ENCODE data around the gene ZNF438. TPM values are rescaled to one million over a fixed set of nuclear protein-coding genes. Genes with fewer than 3 reads are reported as not detected.

The ZNF438 gene
- total RNA-seq, 1 experiment from 2014 or later: 0.83 TPM

GRCh38 chr10:31030800-31031199 is 865 bp downstream of the ZNF438 start:
- Histone ChIP-seq H3K14ac (ENCODE audit: insufficient read depth, low read length) (no peak overlapping the region), H3K4me1 (ENCODE audit: insufficient read depth, low read length) (peaks cover 2% of the 10 kb centered on the region; the same call in 1 of the 2 replicates), H3K4me2 (ENCODE audit: insufficient read depth, insufficient read length, low read length) (peak overlapping the region; percentile 71), H3K79me1 (ENCODE audit: insufficient read depth, low read depth, low read length, poor library complexity, severe bottlenecking) (no peaks in the 10 kb centered on the region), H3K9ac (ENCODE audit: extremely low read depth, insufficient read length, low read length) (no peak overlapping the region), H3K27ac (ENCODE audit: insufficient read length, low read depth, low read length) (no peak overlapping the region), H3K4ac (ENCODE audit: low read depth, low read length) (no peak overlapping the region), H3K18ac (ENCODE audit: insufficient read length, low read depth, low read length) (no peak overlapping the region), H3T11ph (ENCODE audit: low read length) (no peak overlapping the region), H4K8ac (replicated peaks; ENCODE audit: insufficient read length, low read depth, low read length) (no peak overlapping the region), H3K23ac (ENCODE audit: insufficient read length, low read depth, low read length) (no peak overlapping the region), H2AK5ac (ENCODE audit: insufficient read length, low read length) (no peak overlapping the region), H2BK12ac (ENCODE audit: insufficient read length, low read depth, low read length) (no peak overlapping the region), H2AFZ (ENCODE audit: low read length) (no peak overlapping the region), H3K56ac (ENCODE audit: insufficient read length, low read depth, low read length) (no peak overlapping the region), H3K9me3 (ENCODE audit: control insufficient read depth, low read depth, low read length) (no peaks in the 10 kb centered on the region), H4K20me1 (ENCODE audit: control insufficient read depth, insufficient read depth, insufficient read length) (no peaks in the 10 kb centered on the region), H3K27me3 (ENCODE audit: insufficient read depth, low read length) (no peaks in the 10 kb centered on the region), H2BK120ac (ENCODE audit: low read depth, low read length, poor library complexity, severe bottlenecking) (no peak overlapping the region), H3K79me2 (ENCODE audit: insufficient read depth, low read length) (no peaks in the 10 kb centered on the region), H4K91ac (ENCODE audit: insufficient read length, low read depth, low read length) (no peak overlapping the region), H4K5ac (ENCODE audit: insufficient read length, low read depth, low read length) (no peak overlapping the region), H2BK15ac (ENCODE audit: low read depth, low read length) (no peak overlapping the region), H3K23me2 (ENCODE audit: insufficient read length, low read depth, low read length, poor library complexity, severe bottlenecking) (no peaks in the 10 kb centered on the region), H2BK5ac (ENCODE audit: insufficient read length, low read length) (no peak overlapping the region), H2BK20ac (ENCODE audit: low read depth, low read length, poor library complexity, severe bottlenecking) (no peak overlapping the region)
- peak overlapping the region; percentile 76 to 80; a peak in 4 of 5 replicates for H3K4me3 Mint-ChIP-seq
- WGBS (ENCODE audit: extremely low coverage, insufficient read length, low lambda C conversion rate): no CpG with 5 or more reads among the region's 8 CpGs
- H3K9me3 Mint-ChIP-seq: peaks cover 0 to 6% of the 10 kb centered on the region in 2 experiments; a peak in 2 of 5 replicates
- no peak for DNase-seq
- TF ChIP-seq, protein P1, sequence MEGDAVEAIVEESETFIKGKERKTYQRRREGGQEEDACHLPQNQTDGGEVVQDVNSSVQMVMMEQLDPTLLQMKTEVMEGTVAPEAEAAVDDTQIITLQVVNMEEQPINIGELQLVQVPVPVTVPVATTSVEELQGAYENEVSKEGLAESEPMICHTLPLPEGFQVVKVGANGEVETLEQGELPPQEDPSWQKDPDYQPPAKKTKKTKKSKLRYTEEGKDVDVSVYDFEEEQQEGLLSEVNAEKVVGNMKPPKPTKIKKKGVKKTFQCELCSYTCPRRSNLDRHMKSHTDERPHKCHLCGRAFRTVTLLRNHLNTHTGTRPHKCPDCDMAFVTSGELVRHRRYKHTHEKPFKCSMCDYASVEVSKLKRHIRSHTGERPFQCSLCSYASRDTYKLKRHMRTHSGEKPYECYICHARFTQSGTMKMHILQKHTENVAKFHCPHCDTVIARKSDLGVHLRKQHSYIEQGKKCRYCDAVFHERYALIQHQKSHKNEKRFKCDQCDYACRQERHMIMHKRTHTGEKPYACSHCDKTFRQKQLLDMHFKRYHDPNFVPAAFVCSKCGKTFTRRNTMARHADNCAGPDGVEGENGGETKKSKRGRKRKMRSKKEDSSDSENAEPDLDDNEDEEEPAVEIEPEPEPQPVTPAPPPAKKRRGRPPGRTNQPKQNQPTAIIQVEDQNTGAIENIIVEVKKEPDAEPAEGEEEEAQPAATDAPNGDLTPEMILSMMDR (conservative IDR thresholded peaks at IDR 0.05): no peak
- peaks cover 47% of the 10 kb centered on the region for H3K27me3 Mint-ChIP-seq (ENCODE audit: low read depth)
- H3K27ac Mint-ChIP-seq: no peak overlapping the region
- H3K4me1 Mint-ChIP-seq: peaks cover 38 to 39% of the 10 kb centered on the region in 2 experiments
- H3K36me3 Mint-ChIP-seq (ENCODE audit: insufficient read depth in 1 of 3, low read depth in 3 of 3): no peaks in the 10 kb centered on the region
